GM12865 (cell line): ENCODE data around the gene DERL3.
"Not testable (repeated sequence)": the region's sequence is repeated elsewhere in the genome, so short reads cannot be mapped to it uniquely, and the experiment has no call there.

Source experiments
- DNase-seq: peaks from one replicate; pipeline ENCODE4 v3.0.0; 2010; ENCODE audit warnings: low read depth
- H3K4me3 ChIP-seq: 2 replicates; pipeline ENCODE4 v1.5.1; 2011; ENCODE audit warnings: mild to moderate bottlenecking, low read depth, low read length, control low read depth
- CTCF ChIP-seq: IDR thresholded peaks from 2 replicates; pipeline ENCODE4 v1.5.1; 2011; ENCODE audit warnings: low read length, control low read depth, low read depth, inconsistent platforms; ENCODE audit not compliant: insufficient read depth; ENCODE audit errors: missing control alignments

Gene DERL3

DNA sequence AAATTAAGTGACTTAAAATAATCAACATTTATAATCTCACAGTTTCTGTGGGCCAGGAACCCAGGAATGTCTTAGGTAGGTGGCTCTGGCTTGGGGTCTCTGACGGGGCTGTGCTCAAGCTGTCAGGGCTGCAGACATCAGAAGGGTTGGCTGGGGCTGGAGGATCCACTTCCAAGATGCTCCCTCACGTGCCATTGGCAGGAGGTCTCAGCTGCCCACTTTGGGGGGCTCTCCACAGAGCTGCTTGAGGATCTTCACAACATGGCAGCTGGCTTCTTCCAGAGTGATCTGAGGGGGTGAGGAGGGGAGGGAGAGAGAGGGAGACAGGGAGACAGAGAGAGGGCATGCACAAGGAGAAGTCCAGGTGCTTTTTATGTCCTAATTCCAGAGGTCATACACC, 37.0 kb upstream of the DERL3 start:
- no peak for DNase-seq
- TF ChIP-seq CTCF: no peak
- H3K4me3 ChIP-seq: no peak overlapping the region

DNA sequence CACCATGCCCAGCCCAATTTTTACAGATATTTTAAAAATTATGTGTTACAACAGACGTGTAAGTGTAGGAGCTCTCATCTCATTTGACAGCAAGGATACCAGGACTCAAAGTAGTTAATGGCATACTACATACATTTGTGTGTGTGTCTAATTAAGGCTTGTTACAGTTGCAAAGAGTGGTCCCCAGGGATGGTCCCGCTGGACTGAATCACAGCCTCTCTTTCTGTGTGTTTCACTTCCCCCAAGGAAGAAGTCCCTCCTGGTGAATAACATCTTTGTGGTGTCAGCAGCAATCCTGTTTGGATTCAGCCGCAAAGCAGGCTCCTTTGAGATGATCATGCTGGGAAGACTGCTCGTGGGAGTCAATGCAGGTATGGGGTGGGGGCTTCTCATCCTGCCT, 36.1 kb upstream of the DERL3 start:
- DNase-seq: no peak
- H3K4me3 ChIP-seq: no peak overlapping the region

DNA sequence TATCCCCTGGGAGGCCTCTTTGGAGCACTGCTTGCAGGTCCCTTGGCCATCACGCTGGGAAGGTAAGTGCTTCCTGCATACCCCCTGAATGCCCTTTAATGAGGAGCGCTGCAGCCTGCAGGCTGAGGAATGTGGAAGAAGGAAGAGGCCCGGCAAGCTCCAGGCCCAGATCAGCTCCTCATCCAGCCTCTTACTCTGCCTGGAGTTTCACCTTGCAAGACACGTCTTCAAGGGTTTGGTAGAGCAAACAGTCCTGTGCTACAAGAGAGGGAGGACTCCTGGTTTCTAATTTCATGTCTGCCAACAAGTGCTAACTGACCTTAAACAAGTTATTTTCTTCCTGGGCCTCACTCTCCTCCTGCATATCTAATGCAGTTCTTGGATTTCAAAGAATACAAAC, 29.8 kb upstream of the DERL3 start:
- DNase-seq: no peak
- H3K4me3 ChIP-seq: no peak overlapping the region
- no peak for TF ChIP-seq CTCF

More for the DNA sequence above, 36.1 kb upstream of the DERL3 start:
- TF ChIP-seq CTCF: no peak

DNA sequence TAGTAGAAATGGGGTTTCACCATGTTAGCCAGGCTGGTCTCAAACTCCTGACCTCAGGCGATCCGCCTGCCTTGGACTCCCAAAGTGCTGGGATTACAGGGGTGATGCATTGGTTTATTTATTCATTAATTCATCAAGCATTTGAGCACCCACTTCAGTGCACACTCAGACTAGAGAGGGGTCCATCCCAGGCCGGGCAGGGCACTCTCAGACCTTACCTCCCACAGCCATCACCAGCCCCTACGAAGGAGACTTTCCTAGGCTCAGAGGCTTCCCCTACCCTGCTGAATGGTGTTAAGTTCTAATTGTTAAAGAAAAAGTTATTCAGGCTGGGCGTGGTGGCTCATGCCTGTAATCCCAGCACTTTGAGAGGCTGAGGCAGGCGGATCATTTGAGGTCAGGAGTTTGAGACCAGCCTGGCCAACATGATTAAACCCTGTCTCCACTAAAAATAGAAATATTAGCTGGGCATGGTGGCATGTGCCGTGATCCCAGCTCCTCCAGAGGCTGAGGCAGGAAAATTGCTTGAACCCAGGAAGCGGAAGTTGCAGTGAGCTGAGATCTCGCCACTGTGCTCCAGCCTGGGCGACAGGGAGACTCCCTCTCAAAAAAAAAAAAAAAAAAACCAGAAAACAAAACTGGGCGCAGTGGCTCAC, 25.8 kb upstream of the DERL3 start:
- not testable (repeated sequence) for H3K4me3 ChIP-seq, DNase-seq

GRCh38 chr22:23862103-23862502, 23.3 kb upstream of the DERL3 start:
- H3K4me3 ChIP-seq: no peak overlapping the region
- DNase-seq: peak; percentile 75
- TF ChIP-seq CTCF: peak; percentile 77

DNA sequence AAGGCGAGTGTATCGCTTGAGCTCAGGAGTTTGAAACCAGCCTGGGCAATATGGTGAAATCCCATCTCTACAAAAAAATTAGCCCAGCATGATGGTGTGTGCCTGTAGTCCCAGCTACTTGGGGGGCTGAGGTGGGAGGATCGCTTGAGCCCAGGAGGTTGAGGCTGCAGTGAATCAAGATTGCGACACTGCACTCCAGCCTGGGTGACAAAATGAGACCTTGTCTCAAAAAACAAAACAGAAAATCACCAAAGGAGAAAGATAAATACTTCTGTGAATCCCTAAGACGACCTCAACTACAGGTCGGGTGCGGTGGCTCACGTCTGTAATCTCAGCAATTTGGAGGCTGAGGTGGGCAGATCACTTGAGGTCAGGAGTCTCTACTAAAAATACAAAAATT, 21.4 kb upstream of the DERL3 start:
- not testable (repeated sequence) for H3K4me3 ChIP-seq

GRCh38 chr22:23859201-23859600, 20.4 kb upstream of the DERL3 start:
- no peak overlapping the region for H3K4me3 ChIP-seq
- DNase-seq: no peak
- TF ChIP-seq CTCF: no peak

More for the DNA sequence above, 21.4 kb upstream of the DERL3 start:
- DNase-seq: not testable (repeated sequence)

DNA sequence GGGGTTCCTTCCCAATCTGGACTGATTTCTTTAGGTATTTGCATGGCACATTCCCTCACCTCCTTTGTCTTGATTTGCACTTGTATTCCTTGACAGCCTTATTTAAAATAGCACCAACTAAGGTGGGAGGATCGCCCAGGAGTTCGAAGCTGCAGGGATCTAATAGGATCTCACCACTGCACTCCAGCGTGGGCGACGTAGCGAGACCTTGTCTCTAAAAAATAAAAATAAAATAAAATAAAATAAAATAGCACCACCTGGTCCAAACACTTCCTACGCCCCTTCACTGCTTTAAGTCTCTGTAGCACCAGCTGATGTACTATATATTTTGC, 19.6 kb upstream of the DERL3 start:
- DNase-seq: no peak
- TF ChIP-seq CTCF: no peak
- H3K4me3 ChIP-seq: peak overlapping the region; percentile 65
